Measurements from ENCODE around the gene TPD52L2.

DNA sequence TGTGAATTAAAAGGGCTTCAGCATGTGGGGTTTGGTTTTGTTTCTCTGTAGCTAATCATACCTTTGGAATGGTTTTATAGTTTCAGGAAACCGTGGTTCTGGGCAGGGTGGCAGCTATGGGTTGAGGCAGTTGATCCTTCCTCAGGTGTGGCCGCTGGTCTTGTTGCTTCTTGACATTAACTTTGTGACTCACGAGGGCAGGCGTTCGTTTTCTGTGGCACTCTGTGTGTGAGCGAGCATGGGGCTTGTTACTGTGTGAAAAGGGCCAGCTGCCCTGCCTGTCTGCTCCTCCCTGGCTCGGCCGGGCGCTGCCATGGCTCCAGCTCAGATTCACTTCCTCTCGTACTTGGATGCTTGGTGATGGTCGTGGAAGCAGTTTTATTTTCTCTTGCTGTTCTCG lies 46.1 kb downstream of the TPD52L2 start:
- TF ChIP-seq GATA2 (IDR thresholded peaks at IDR 0.05; ENCODE audit: low read depth, low read length) = no peak
- no peak for TF ChIP-seq GATA3 (IDR thresholded peaks at IDR 0.05; ENCODE audit: low read depth, low read length)

Measured in SH-SY5Y (cell line).